Aorta (tissue), 5 donors: ENCODE data around the gene DDX25. TPM values are rescaled to one million over a fixed set of nuclear protein-coding genes. Genes with fewer than 3 reads are reported as not detected.

Source experiments
- ATAC-seq: fragments of 200-7000 bp; cut with Tn5 transposase; one replicate; pipeline ENCODE4 v1.9.1; 2022; ENCODE audit warnings: moderate library complexity; ENCODE audit not compliant: low FRiP score
- DNase-seq, 2 donors: peaks; one replicate each; pipeline ENCODE4 v3.0.0-alpha.2; 2020
- H3K27ac ChIP-seq, 2 donors: one replicate each; pipeline ENCODE4 v1.5.1; 2013; ENCODE audit warnings: low read length in 2 of 2, mild to moderate bottlenecking in 2 of 2, moderate library complexity in 2 of 2, control low read depth in 1 of 2, inconsistent platforms in 1 of 2, low read depth in 1 of 2
- H3K27me3 ChIP-seq, 2 donors: one replicate each; pipeline ENCODE4 v1.6.1; 2013; ENCODE audit warnings: control low read depth in 1 of 2, low read length in 1 of 2, mild to moderate bottlenecking in 1 of 2, moderate library complexity in 1 of 2; ENCODE audit not compliant: insufficient read depth in 2 of 2, control insufficient read depth in 1 of 2
- H3K36me3 ChIP-seq, 2 donors: one replicate each; pipeline ENCODE4 v1.6.1; 2013; ENCODE audit warnings: control low read depth in 1 of 2, low read length in 1 of 2, mild to moderate bottlenecking in 1 of 2; ENCODE audit not compliant: insufficient read depth in 2 of 2, control insufficient read depth in 1 of 2
- H3K4me1 ChIP-seq, 2 donors: one replicate each; pipeline ENCODE4 v1.6.1; 2013; ENCODE audit warnings: low read length in 2 of 2, control low read depth in 1 of 2, mild to moderate bottlenecking in 1 of 2, moderate library complexity in 1 of 2; ENCODE audit not compliant: insufficient read depth in 2 of 2, control insufficient read depth in 1 of 2
- H3K4me3 ChIP-seq, 2 donors: one replicate each; pipeline ENCODE4 v1.5.1; 2013; ENCODE audit warnings: low read length in 2 of 2, control low read depth in 1 of 2, mild to moderate bottlenecking in 1 of 2
- H3K9me3 ChIP-seq: one replicate; pipeline ENCODE4 v1.6.1; 2013; ENCODE audit warnings: mild to moderate bottlenecking, low read length; ENCODE audit not compliant: control insufficient read depth
- WGBS, 2 donors: extraction: QIAGEN DNeasy Blood & Tissue Kit; methylation state at CpG; one replicate each; pipeline ENCODE4 v1.1.7; 2013; 5-methylcytosine and 5-hydroxymethylcytosine counted together
- intact Hi-C, 2 donors: fragments of 100-400 bp; cut with DNase I; formaldehyde crosslinking; loops; one replicate each; pipeline versions ENCODE4 v1.14.2 to v1.15.0; 2022
- polyA plus RNA-seq, 2 donors: library from polyadenylated mRNA; stranded (reverse); fragments of 200-250 nt; gene quantifications; one replicate each; pipeline ENCODE4 v1.2.3, GENCODE V29; 2013
- total RNA-seq, 2 donors: library from RNA; stranded (reverse); fragmentation: NEBNext Ultra II Directional; extraction: Animal tissue kit (Norgen Biotek cat#: 25700); gene quantifications; one replicate each; pipeline ENCODE4 v1.2.1, GENCODE V29; 2021
- donor health status: healthy with polysubstance abuse.
- donor health status: Bipolar disorder and iron deficiency.
- donor health status: DM: no; HTN: no; CAD: no.
- donor health status: DM: no; HTN: no; CAD: no.
- donor health status: DM: yes; HTN: yes; CAD: no.

Gene DDX25
- total and polyA plus RNA-seq, 4 donors = 0.30 TPM; not detected in 3

DNA sequence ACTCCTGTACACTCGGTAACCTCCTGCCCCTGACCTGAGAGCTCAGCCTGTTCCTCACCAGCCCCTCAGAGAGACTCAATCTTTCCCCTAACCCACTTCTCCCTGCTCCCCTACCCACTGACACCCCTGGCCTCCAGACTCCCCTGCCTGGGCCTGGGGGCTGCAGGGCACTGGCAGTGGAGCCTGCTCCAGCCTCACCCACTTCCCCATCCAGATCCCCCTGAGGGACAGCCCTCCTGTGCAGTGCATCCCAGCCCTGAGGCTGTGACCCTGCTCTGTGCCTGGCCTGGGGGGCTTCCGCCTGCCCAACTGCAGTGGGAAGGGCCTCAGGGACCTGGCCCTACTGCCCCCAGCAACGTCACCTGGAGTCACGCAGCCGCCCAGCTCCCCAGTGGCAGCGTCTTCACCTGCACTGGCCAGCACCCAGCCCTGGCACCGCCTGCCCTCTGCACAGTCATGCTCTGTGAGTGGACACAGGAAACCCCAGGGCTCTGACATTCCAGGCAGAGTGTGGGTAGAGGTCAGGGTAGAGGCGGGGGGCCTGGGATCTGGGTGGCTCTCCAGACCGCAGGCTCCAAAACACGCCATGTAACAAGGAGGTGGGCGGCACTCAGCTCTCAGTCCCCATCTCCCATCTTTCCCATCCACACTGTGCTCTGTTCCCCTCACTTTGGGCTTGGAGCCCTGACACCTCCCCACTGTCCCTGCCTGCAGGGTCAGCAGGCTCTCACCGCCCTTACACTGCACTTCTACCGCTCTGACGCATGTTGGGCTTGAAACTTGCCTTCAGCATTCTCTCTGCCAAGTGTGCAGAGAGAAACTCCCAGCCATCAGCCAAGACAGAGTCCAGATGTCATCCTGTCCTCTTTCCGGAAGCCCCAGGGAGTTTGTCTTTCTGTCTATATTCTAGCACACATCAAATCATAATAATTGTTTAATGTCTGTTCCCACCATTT is 46.7 kb downstream of the DDX25 start:
- Histone ChIP-seq H3K4me1 (no peaks in the 10 kb centered on the region), H3K4me3 (no peak overlapping the region), H3K27ac (no peak overlapping the region), H3K36me3 (no peaks in the 10 kb centered on the region), H3K9me3 (no peaks in the 10 kb centered on the region), H3K27me3 (no peaks in the 10 kb centered on the region)
- peak; percentile 58 for ATAC-seq
- 71 to 74% methylated on average over 14 to 15 of the region's 15 CpGs for WGBS, 2 donors
- intact Hi-C loops = no loop called here
- no peak for DNase-seq

GRCh38 chr11:125951731-125952130 is 47.4 kb downstream of the DDX25 start:
- DNase-seq (no peak), ATAC-seq (no peak)
- Histone ChIP-seq H3K36me3 (no peaks in the 10 kb centered on the region), H3K9me3 (no peaks in the 10 kb centered on the region), H3K27ac (no peak overlapping the region), H3K27me3 (no peaks in the 10 kb centered on the region), H3K4me3 (no peak overlapping the region), H3K4me1 (no peaks in the 10 kb centered on the region)
- WGBS, 2 donors = 52 to 64% methylated on average over 11 of the region's 11 CpGs
- intact Hi-C loops = no loop called here

GRCh38 chr11:125952559-125952958 is 48.3 kb downstream of the DDX25 start:
- Histone ChIP-seq H3K27ac (no peak overlapping the region), H3K27me3 (no peaks in the 10 kb centered on the region), H3K36me3 (no peaks in the 10 kb centered on the region), H3K4me1 (no peaks in the 10 kb centered on the region), H3K4me3 (no peak overlapping the region), H3K9me3 (no peaks in the 10 kb centered on the region)
- DNase-seq (no peak), ATAC-seq (no peak)
- intact Hi-C loops = no loop called here
- WGBS, 2 donors = 77 to 78% methylated on average over 2 of the region's 2 CpGs

GRCh38 chr11:125952973-125953372 is 48.7 kb downstream of the DDX25 start:
- H3K4me3 ChIP-seq = no peak overlapping the region
- DNase-seq (no peak), ATAC-seq (no peak)
- 49 to 50% methylated on average over 7 of the region's 7 CpGs for WGBS, 2 donors
- H3K27ac ChIP-seq = no peak overlapping the region
- no peaks in the 10 kb centered on the region for H3K27me3 ChIP-seq
- intact Hi-C loops = no loop called here
- no peaks in the 10 kb centered on the region for H3K4me1 ChIP-seq
- no peaks in the 10 kb centered on the region for H3K9me3 ChIP-seq
- H3K36me3 ChIP-seq = no peaks in the 10 kb centered on the region

DNA sequence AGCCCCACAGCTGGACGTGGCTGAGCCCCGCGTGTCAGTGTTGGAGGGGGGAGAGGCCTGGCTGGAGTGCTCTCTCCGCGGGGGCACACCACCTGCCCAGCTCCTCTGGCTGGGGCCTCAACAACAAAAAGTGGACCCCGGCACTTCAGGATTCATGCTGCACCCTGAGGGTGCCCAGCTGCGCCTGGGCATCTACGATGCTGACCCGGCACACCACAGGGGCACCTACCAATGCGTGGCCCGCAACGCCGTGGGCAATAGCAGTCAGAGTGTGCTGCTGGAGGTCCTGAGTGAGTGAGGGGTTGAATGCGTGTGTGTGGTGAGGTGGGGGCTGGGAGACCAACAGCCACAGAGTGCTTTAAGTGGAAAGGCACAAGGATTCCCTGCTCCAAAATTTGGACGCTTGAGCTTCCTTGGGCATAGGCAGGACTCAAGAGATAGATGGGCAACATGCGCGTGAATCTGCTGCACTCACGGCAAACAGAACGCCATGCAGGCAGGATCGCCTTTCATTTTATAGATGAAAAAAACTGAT is 49.2 kb downstream of the DDX25 start:
- no peak for ATAC-seq
- Histone ChIP-seq H3K9me3 (no peaks in the 10 kb centered on the region), H3K27ac (no peak overlapping the region), H3K4me1 (no peaks in the 10 kb centered on the region), H3K36me3 (no peaks in the 10 kb centered on the region), H3K27me3 (no peaks in the 10 kb centered on the region), H3K4me3 (no peak overlapping the region)
- 81 to 82% methylated on average over 20 of the region's 20 CpGs for WGBS, 2 donors
- intact Hi-C loops = no loop called here
- DNase-seq = no peak

GRCh38 chr11:125954123-125954944 is 50.0 kb downstream of the DDX25 start:
- Histone ChIP-seq H3K4me1 (no peaks in the 10 kb centered on the region), H3K27me3 (no peaks in the 10 kb centered on the region), H3K27ac (no peak overlapping the region), H3K4me3 (no peak overlapping the region), H3K36me3 (no peaks in the 10 kb centered on the region), H3K9me3 (no peaks in the 10 kb centered on the region)
- ATAC-seq (no peak), DNase-seq (no peak)
- intact Hi-C loops = no loop called here
- whole genome bisulfite sequencing, 2 donors = 94% methylated on average over 21 of the region's 21 CpGs

- H3K4me1 ChIP-seq = no peaks in the 10 kb centered on the region
- DNase-seq (no peak), ATAC-seq (no peak)
- H3K9me3 ChIP-seq = no peaks in the 10 kb centered on the region
- H3K27ac ChIP-seq = no peak overlapping the region
- intact Hi-C loops = no loop called here
- H3K4me3 ChIP-seq = no peak overlapping the region
- H3K27me3 ChIP-seq = no peaks in the 10 kb centered on the region
- H3K36me3 ChIP-seq = no peaks in the 10 kb centered on the region
- 93% methylated on average over 15 of the region's 15 CpGs for WGBS, 2 donors
Measured at GRCh38 chr11:125954945-125955640, 50.8 kb downstream of the DDX25 start.

- no peak overlapping the region for H3K27ac ChIP-seq
Measured at GRCh38 chr11:125955856-125956255, 51.5 kb downstream of the DDX25 start.

More at GRCh38 chr11:125955856-125956255, 51.5 kb downstream of the DDX25 start:
- DNase-seq (no peak), ATAC-seq (no peak)
- Histone ChIP-seq H3K36me3 (peaks cover 0 to 2% of the 10 kb centered on the region in 2 donors), H3K27me3 (no peaks in the 10 kb centered on the region), H3K4me1 (no peaks in the 10 kb centered on the region), H3K9me3 (no peaks in the 10 kb centered on the region), H3K4me3 (no peak overlapping the region)
- 92 to 94% methylated on average over 2 of the region's 2 CpGs for WGBS, 2 donors
- intact Hi-C loops = no loop called here
